Stimulated activated CD8-positive, alpha-beta memory T cell treated with anti-CD3 and anti-CD28 coated beads, Interleukin-4, amount 100 ng/mL, for 4 hours (primary cell): Measurements from ENCODE around the gene PPARD.

Source experiments
- DNase-seq, 2 donors: peaks; one replicate each; pipeline ENCODE4 v3.0.0-alpha.2; 2020; ENCODE audit warnings: low read depth in 2 of 2, low spot score in 1 of 2

The PPARD gene

DNA sequence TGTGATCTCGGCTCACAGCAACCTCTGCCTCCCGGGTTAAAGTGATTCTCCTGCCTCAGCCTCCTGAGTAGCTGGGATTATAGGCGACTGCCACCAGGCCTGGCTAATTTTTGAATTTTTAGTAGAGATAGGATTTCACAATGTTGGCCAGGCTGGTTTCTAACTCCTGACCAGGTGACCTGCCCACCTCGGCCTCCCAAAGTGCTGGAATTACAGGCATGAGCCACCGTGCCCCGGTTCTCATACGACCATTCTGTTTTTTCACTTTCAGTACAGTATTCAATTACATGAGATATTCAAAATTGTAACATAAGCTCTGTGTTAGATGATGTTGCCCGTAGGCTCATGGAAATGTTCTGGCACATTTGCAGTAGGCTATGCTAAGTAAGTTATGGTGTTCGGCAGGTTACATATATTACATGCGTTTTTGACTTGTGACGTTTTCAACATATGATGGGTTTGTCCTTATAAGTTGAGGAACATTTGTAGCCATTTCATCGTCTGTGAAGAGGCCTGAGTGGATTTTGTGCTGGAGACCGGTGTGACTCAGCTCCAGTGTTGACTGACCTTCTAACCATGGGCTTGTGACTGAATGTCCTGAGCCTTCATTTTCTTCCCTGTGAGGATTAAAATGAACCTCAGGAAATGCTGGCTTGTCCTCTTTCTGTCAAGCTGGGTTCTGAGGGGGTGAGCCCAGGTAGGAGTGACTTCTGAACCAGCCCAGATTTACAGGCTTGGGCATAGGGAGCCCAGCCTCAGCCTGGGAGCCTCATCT, 12.2 kb downstream of the PPARD start:
- no peak for DNase-seq

DNA sequence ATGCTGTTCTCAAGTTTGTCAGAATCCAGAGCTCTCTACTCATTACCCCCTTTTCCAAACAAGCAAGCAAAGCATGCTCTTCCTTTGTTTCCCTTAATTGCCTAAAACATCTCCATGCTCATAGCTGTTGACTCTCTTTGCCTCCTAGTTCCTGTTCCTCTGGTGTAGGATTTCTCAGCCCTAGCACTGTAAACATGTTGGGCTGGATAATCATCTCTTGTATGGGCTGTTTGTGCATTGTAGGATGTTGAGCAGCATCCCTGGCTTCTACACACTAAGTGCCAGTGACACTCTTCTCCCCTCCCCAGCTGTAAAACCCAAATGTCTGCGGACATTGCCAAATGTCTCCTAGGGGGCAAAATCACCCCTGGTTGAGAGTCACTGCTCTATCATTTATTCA, 14.0 kb downstream of the PPARD start:
- no peak for DNase-seq

DNA sequence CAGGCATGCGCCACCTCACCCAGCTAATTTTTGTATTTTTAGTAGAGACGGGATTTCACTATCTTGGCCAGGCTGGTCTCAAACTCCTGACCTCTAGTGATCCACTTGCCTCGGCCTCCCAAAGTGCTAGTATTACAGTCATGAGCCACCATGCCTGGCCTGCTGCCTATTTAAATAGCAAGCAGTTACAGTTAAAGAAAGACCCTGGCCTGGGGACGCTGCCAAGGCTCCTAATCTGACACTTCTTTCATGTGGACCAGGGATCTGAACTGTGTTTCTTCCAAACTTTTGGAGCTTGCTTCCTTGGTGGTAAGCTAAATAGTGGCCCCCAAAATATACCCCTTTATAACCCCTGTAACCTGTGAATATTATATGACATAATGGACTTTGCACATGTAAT, 15.3 kb downstream of the PPARD start:
- DNase-seq = no peak

DNA sequence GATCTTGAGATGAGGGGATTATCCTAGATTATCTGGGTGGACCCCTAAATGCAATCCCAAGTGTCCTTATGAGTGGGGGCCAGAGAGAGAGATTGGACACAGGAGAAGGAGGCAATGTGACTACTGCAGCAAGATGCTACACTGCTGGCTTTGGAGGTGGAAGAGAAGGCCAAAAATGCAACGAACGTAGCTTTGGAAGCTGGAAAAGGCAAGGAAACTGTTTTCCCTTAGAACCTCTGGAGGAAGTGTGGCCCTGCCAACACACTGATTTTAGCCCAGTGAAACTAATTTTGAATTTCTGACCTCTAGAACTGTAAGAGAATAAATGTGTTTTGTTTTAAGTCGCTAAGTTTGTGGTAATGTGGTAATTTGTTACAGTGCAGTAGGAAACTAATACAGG, 15.7 kb downstream of the PPARD start:
- DNase-seq = no peak

GRCh38 chr6:35359346-35359743, 17.0 kb downstream of the PPARD start:
- no peak for DNase-seq

DNA sequence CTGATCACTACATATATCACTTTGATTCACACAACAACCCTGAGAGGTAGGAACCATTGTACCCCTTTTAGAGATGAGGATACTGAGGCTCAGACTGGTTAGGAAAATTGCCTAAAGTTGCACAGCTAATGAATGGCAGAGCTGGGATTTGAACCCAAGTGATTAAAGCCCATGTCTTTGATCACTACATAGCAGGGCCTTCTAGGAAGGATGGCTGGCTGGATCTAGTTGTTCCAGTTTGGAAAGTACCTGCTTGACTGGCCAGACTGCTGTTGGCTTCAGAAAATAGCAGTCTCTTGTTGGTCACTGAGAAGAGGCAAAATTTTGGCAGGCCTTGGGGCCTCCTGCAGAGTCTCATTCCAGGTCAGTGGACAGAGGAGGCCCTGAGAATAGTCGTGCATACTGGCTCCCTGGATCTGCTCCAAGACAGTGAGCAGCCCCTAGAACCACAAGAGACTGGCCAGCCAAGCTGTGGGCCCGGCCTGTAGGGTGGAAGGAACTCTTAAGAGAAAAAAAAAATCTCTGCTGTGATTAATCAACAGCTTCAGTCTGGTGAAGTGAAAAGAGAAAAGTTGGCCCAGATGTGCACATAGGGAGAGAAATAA, 17.5 kb downstream of the PPARD start:
- no peak for DNase-seq

GRCh38 chr6:35360349-35361138, 18.2 kb downstream of the PPARD start:
- no peak for DNase-seq

- no peak for DNase-seq
Observed at GRCh38 chr6:35362200-35362599, 19.8 kb downstream of the PPARD start.

GRCh38 chr6:35363293-35363750, 21.0 kb downstream of the PPARD start:
- DNase-seq = no peak

- DNase-seq = no peak
Observed at GRCh38 chr6:35365594-35366203, 23.3 kb downstream of the PPARD start.

DNA sequence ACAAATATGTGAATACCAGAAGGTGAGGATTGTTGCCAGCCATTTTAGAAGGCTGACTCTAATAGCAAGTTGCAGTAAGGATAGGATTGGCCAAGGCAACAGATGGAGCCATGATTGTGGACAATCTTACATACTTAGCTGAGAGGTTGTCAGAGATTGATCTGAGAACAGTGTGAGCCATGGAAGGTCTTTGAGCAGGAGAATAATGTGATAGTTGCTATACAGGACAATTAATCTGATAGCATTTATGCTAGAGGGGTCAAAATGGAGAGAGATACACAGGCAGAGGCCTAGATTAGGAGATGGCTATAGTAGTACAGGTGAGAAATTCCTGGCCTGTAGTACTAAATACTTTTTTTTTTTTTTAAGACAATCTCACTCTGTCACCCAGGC, 23.8 kb downstream of the PPARD start:
- no peak for DNase-seq

- no peak for DNase-seq
Observed at GRCh38 chr6:35367646-35368037, 25.3 kb downstream of the PPARD start.

DNA sequence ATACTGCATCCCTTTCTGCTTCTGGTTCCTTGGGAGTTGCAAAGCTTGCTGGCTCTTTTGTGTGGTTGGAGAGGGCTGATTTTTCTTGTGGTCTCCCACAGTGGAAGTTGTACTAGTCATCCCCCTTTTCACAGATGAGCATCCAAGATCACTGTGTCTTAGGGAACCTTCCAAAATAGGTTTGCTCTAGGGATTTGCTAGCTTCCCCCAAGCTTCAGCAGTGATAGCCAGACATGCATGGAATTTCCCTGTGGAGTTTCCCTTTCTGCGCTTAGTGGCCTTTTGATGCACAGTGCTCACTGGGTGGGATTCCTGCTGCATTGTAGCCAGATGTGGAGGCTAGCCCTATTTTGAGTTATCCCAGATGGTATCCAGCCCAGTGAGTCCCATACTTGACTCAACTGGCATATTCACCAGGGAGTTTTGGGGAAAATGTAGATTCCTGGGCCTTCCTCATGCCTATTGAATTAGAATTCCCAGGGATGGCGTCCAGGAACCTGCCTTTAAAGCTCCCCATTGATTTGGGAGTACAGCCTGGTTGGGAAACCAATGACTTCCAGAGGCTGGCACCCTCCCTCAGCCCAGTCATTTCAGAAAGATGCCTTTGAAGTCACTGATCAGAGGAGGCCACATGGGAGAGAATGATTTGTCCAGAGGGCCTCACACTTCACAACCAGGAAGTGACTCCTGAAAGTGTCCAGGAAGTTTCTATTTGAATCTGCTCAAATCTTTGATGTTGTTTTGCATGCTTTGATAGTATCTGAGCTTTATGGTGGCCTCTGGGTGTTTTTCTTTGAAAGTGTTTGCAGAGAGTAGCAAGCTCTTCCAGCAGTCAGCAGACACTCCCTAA, 25.9 kb downstream of the PPARD start:
- DNase-seq = no peak

GRCh38 chr6:35370124-35370741, 27.9 kb downstream of the PPARD start:
- DNase-seq = peak in 1 of 2 donors; percentile 29

DNA sequence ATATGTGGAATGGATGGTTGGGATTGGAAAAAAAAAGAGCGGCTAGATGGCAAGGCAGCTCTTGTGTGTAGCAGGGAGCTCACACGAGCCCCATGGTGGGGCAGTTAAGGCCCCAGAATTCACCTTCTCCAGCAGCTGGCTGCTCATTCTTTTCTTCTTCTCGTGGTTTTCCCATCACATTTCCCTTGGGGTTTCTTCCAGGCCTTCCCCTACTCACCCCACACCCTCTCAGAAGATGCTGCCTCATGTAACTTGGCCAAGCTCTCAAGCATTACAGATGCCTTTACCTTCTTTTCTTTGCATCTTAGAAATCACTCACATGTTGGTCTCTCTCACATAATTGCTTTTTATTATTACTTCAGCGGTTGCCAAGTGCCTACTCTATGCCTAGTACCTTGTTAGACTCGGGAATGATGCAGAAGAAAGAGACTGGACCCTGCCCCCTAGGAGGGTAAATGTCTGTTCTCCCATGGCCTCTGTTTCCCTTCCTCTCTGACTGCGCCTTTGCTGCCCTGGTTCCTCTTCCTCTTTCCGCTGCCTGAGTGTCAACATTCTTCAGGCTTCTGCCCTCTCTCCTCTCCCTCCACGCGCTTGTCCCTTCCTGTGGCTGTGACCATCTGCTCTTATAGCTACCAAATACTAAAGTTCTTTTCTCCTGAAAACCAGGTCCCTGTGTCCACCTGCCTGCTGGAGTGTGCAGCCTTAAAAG, 28.6 kb downstream of the PPARD start:
- DNase-seq = no peak

GRCh38 chr6:35371494-35372262, 29.3 kb downstream of the PPARD start:
- DNase-seq = no peak

GRCh38 chr6:35372633-35373032, 30.3 kb downstream of the PPARD start:
- no peak for DNase-seq

DNA sequence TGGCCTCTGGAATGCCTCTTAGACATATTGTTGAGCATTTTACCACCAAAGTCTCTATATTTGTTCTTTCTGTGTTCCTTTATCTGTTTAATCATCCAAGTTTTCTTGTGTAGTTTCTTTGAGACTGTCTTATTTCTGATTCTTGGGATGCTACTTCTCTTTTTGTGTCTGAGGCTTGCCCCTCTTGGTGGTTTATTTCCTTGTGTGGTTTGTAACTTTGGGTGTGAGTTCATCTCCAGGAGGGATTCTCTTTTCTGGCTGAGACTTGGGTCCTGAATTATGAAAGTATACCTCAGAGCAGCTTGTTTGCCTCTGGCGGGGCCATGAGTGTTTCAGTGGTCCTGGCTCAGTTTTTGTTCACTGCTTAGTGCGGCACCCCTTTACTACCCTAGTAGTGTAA, 33.9 kb downstream of the PPARD start:
- no peak for DNase-seq

- DNase-seq = no peak
Observed at GRCh38 chr6:35377002-35377401, 34.6 kb downstream of the PPARD start.
